ENCODE measurements around the gene NETO1. TPM values are rescaled to one million over a fixed set of nuclear protein-coding genes. Genes with fewer than 3 reads are reported as not detected.

Gene NETO1
- polyA plus RNA-seq, 1 donor (not counting 4 experiments of a cell fraction or from before 2014, with no cell fraction given): 19.2 TPM

DNA sequence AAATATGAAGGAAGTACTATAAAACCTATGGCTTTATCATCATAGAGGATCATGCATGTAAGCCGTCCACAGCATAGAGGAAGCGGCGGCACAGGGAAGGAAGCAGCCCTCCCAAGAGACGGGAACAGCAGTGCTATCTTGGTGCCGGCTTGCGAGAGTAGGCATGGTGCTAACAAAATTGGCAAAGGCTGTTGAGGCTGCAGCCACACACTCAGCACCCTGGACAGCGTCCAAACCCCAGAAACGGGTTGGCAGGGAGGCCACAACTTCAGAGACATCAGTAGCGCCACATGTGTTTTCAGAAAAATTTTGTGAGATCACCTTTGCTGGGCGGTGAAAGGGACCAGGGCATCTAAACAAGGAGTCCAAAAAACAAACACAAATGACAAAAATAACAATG lies 37.7 kb downstream of the NETO1 start:
- H4K20me1 ChIP-seq (ENCODE audit: control insufficient read depth, extremely low read depth, insufficient read depth, low read length): no peaks in the 10 kb centered on the region
- H3K4me2 ChIP-seq (ENCODE audit: control insufficient read depth, extremely low read depth, insufficient read depth, low read depth, low read length): no peak overlapping the region
- H3K4me3 ChIP-seq (ENCODE audit: control insufficient read depth in 2 of 3, extremely low read depth in 1 of 3, insufficient read depth in 2 of 3, low read depth in 1 of 3, low read length in 3 of 3): no peak overlapping the region
- FAIRE-seq: no peak
- H3K4me1 ChIP-seq (ENCODE audit: control insufficient read depth, extremely low read depth, insufficient read depth, low read length): no peaks in the 10 kb centered on the region
- H2AFZ ChIP-seq (ENCODE audit: control insufficient read depth, low read length): no peak overlapping the region
- H3K27ac ChIP-seq (ENCODE audit: control insufficient read depth, insufficient read depth, low read length): no peak overlapping the region
- H3K79me2 ChIP-seq (ENCODE audit: control insufficient read depth, insufficient read depth, low read length): no peaks in the 10 kb centered on the region
- no peaks in the 10 kb centered on the region for H3K9me3 ChIP-seq (ENCODE audit: control insufficient read depth, low read depth, low read length)
- H3K36me3 ChIP-seq (ENCODE audit: control insufficient read depth in 2 of 2, extremely low read depth in 1 of 2, insufficient read depth in 2 of 2, low read length in 2 of 2): no peaks in the 10 kb centered on the region
- no peaks in the 10 kb centered on the region for H3K9me1 ChIP-seq (ENCODE audit: control insufficient read depth, extremely low read depth, insufficient read depth, low read length)
- TF ChIP-seq, protein P1, sequence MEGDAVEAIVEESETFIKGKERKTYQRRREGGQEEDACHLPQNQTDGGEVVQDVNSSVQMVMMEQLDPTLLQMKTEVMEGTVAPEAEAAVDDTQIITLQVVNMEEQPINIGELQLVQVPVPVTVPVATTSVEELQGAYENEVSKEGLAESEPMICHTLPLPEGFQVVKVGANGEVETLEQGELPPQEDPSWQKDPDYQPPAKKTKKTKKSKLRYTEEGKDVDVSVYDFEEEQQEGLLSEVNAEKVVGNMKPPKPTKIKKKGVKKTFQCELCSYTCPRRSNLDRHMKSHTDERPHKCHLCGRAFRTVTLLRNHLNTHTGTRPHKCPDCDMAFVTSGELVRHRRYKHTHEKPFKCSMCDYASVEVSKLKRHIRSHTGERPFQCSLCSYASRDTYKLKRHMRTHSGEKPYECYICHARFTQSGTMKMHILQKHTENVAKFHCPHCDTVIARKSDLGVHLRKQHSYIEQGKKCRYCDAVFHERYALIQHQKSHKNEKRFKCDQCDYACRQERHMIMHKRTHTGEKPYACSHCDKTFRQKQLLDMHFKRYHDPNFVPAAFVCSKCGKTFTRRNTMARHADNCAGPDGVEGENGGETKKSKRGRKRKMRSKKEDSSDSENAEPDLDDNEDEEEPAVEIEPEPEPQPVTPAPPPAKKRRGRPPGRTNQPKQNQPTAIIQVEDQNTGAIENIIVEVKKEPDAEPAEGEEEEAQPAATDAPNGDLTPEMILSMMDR (optimal IDR thresholded peaks at IDR 0.05 in 1 of 3, IDR thresholded peaks at IDR 0.05 in 1 of 3, conservative IDR thresholded peaks at IDR 0.05 in 1 of 3; ENCODE audit: extremely low read depth in 1 of 3, insufficient read depth in 2 of 3, low read length in 3 of 3): no peak
- no peak for TF ChIP-seq EZH2 (IDR thresholded peaks at IDR 0.05; ENCODE audit: low read length)
- H3K9ac ChIP-seq (ENCODE audit: control insufficient read depth, extremely low read depth, insufficient read depth, low read length): no peak overlapping the region
- no peak for DNase-seq (ENCODE audit: low read depth, low spot score)
- dilution Hi-C loops (cut with MboI; ENCODE audit: extremely low pct_ligation_motif_present, low sequenced_read_pairs): no loop called here
- H3K27me3 ChIP-seq (ENCODE audit: control insufficient read depth, extremely low read depth, insufficient read depth, low read length): no peaks in the 10 kb centered on the region

DNA sequence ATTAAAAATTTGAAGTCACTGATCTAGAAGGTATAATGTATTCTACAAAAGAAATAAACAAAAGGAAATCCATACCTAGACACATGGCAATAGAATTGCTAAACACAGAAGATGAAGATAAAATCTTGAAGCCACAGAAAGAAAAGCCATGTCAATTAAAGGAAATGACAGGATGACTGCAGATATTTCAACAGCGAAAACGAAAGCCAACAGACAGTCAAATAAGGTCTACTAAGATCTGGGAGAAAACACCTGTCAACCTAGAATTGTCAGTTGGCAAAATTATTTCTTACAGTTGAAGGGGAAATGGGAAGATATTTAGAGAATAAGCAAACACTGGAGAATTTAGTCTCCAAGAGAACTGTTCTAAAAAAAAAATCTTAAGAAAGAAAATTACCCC lies 39.2 kb downstream of the NETO1 start:
- FAIRE-seq: no peak
- dilution Hi-C loops (cut with MboI; ENCODE audit: extremely low pct_ligation_motif_present, low sequenced_read_pairs): no loop called here
- H3K9ac ChIP-seq (ENCODE audit: control insufficient read depth, extremely low read depth, insufficient read depth, low read length): no peak overlapping the region

More for the DNA sequence above, 39.2 kb downstream of the NETO1 start:
- Histone ChIP-seq H3K9me3 (ENCODE audit: control insufficient read depth, low read depth, low read length) (no peaks in the 10 kb centered on the region), H3K27me3 (ENCODE audit: control insufficient read depth, extremely low read depth, insufficient read depth, low read length) (no peaks in the 10 kb centered on the region), H3K27ac (ENCODE audit: control insufficient read depth, insufficient read depth, low read length) (no peak overlapping the region), H3K4me2 (ENCODE audit: control insufficient read depth, extremely low read depth, insufficient read depth, low read depth, low read length) (no peak overlapping the region), H3K36me3 (ENCODE audit: control insufficient read depth in 2 of 2, extremely low read depth in 1 of 2, insufficient read depth in 2 of 2, low read length in 2 of 2) (no peaks in the 10 kb centered on the region), H4K20me1 (ENCODE audit: control insufficient read depth, extremely low read depth, insufficient read depth, low read length) (no peaks in the 10 kb centered on the region), H3K4me3 (ENCODE audit: control insufficient read depth in 2 of 3, extremely low read depth in 1 of 3, insufficient read depth in 2 of 3, low read depth in 1 of 3, low read length in 3 of 3) (no peak overlapping the region), H3K4me1 (ENCODE audit: control insufficient read depth, extremely low read depth, insufficient read depth, low read length) (no peaks in the 10 kb centered on the region), H2AFZ (ENCODE audit: control insufficient read depth, low read length) (no peak overlapping the region), H3K79me2 (ENCODE audit: control insufficient read depth, insufficient read depth, low read length) (no peaks in the 10 kb centered on the region), H3K9me1 (ENCODE audit: control insufficient read depth, extremely low read depth, insufficient read depth, low read length) (no peaks in the 10 kb centered on the region)
- no peak for DNase-seq (ENCODE audit: low read depth, low spot score)
- no peak for TF ChIP-seq EZH2 (IDR thresholded peaks at IDR 0.05; ENCODE audit: low read length)
- TF ChIP-seq, protein P1 (optimal IDR thresholded peaks at IDR 0.05 in 1 of 3, IDR thresholded peaks at IDR 0.05 in 1 of 3, conservative IDR thresholded peaks at IDR 0.05 in 1 of 3; ENCODE audit: extremely low read depth in 1 of 3, insufficient read depth in 2 of 3, low read length in 3 of 3): no peak
